ENCODE measurements around the gene NAT8.
"Not testable (repeated sequence)": the region's sequence is repeated elsewhere in the genome, so short reads cannot be mapped to it uniquely, and the experiment has no call there.

DNA sequence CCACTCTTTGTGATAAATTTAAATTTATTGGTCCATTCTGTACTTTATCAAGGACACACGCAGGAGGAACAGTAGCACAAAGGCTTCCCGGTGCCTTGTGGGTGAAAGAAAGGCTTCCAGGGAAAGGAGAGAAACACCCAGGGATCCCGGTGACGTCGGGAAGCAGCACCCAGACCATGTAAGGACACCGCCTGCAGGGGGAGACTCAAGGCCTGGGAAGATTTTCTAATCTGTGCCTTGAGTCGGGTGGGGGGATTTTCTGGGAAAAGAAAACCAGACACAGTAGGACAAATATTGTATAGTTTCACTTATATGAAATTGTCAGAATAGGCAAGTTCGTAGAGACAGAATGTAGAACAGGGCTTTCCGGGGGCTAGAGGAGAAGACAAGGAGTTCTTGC lies 17.6 kb downstream of the NAT8 start:
- not testable (repeated sequence) for TF ChIP-seq EZH2 (optimal IDR thresholded peaks at IDR 0.05; ENCODE audit: low read depth, low read length)
- TF ChIP-seq, protein P1, sequence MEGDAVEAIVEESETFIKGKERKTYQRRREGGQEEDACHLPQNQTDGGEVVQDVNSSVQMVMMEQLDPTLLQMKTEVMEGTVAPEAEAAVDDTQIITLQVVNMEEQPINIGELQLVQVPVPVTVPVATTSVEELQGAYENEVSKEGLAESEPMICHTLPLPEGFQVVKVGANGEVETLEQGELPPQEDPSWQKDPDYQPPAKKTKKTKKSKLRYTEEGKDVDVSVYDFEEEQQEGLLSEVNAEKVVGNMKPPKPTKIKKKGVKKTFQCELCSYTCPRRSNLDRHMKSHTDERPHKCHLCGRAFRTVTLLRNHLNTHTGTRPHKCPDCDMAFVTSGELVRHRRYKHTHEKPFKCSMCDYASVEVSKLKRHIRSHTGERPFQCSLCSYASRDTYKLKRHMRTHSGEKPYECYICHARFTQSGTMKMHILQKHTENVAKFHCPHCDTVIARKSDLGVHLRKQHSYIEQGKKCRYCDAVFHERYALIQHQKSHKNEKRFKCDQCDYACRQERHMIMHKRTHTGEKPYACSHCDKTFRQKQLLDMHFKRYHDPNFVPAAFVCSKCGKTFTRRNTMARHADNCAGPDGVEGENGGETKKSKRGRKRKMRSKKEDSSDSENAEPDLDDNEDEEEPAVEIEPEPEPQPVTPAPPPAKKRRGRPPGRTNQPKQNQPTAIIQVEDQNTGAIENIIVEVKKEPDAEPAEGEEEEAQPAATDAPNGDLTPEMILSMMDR (IDR thresholded peaks at IDR 0.05; ENCODE audit: low read length), result not testable (repeated sequence)

Data from MM.1S (cell line).